CD4-positive, alpha-beta T cell treated with Interleukin-17A for 1 hour (primary cell): ENCODE results near the gene SLC25A13.

Experiments used
- DNase-seq: peaks from one replicate; pipeline ENCODE4 v3.0.0-alpha.2; 2020

The SLC25A13 gene

GRCh38 chr7:96136600-96137239 is 185.2 kb downstream of the SLC25A13 start:
- no peak for DNase-seq

GRCh38 chr7:96135241-96135640 is 186.7 kb downstream of the SLC25A13 start:
- no peak for DNase-seq

GRCh38 chr7:96131525-96131924 is 190.4 kb downstream of the SLC25A13 start:
- DNase-seq = no peak

GRCh38 chr7:96127746-96128145 is 194.2 kb downstream of the SLC25A13 start:
- DNase-seq = no peak

- no peak for DNase-seq
Measured at GRCh38 chr7:96126382-96126781, 195.5 kb downstream of the SLC25A13 start.

- DNase-seq = no peak
Measured at GRCh38 chr7:96122746-96123145, 199.2 kb downstream of the SLC25A13 start.

GRCh38 chr7:96121752-96122151 is 200.1 kb downstream of the SLC25A13 start:
- no peak for DNase-seq

GRCh38 chr7:96120445-96121225 is 201.3 kb downstream of the SLC25A13 start:
- no peak for DNase-seq

GRCh38 chr7:96118449-96119001 is 203.4 kb downstream of the SLC25A13 start:
- no peak for DNase-seq

- no peak for DNase-seq
Measured at GRCh38 chr7:96116173-96116572, 205.7 kb downstream of the SLC25A13 start.

GRCh38 chr7:96114190-96114589 is 207.7 kb downstream of the SLC25A13 start:
- no peak for DNase-seq

GRCh38 chr7:96111405-96111804 is 210.5 kb downstream of the SLC25A13 start:
- DNase-seq = no peak

GRCh38 chr7:96104984-96105383 is 216.9 kb downstream of the SLC25A13 start:
- DNase-seq = no peak

GRCh38 chr7:96102096-96102811 is 219.6 kb downstream of the SLC25A13 start:
- DNase-seq = no peak

- DNase-seq = no peak
Measured at GRCh38 chr7:96100737-96101136, 221.2 kb downstream of the SLC25A13 start.

GRCh38 chr7:96097835-96098234 is 224.1 kb downstream of the SLC25A13 start:
- DNase-seq = no peak

- DNase-seq = no peak
Measured at GRCh38 chr7:96093435-96093834, 228.5 kb downstream of the SLC25A13 start.

- DNase-seq = no peak
Measured at GRCh38 chr7:96090756-96091155, 231.1 kb downstream of the SLC25A13 start.

- no peak for DNase-seq
Measured at GRCh38 chr7:96089511-96089910, 232.4 kb downstream of the SLC25A13 start.

GRCh38 chr7:96088579-96088978 is 233.3 kb downstream of the SLC25A13 start:
- DNase-seq = no peak

GRCh38 chr7:96085953-96086352 is 235.9 kb downstream of the SLC25A13 start:
- DNase-seq = no peak

GRCh38 chr7:96084881-96085553 is 236.9 kb downstream of the SLC25A13 start:
- DNase-seq = no peak

- DNase-seq = no peak
Measured at GRCh38 chr7:96080027-96080426, 241.9 kb downstream of the SLC25A13 start.
